A549 (cell line): ENCODE data around the gene AFDN. TPM values are rescaled to one million over a fixed set of nuclear protein-coding genes. Genes with fewer than 3 reads are reported as not detected.

Source experiments
- ATAC-seq, 2 experiments: fragments of 200-7000 bp in 1 of 2; fragments of >200 bp in 1 of 2; cut with Nextera tagmentation in 1 of 2; cut with Tn5 transposase in 1 of 2; 3 replicates each; pipeline versions ENCODE4 v1.8.0 to v1.9.1; 2018 to 2020; ENCODE audit warnings: mild to moderate bottlenecking in 1 of 2, moderate library complexity in 1 of 2
- CTCF ChIA-PET: fragments of 300-600 bp; sonication (Branson Sonifier 250); formaldehyde crosslinking; extraction: SDS; loops from one replicate; lab custom pipeline; 2021; ENCODE audit warnings: antibody characterized with exemption, inconsistent platforms; lab: Yijun Ruan, JAX
- POLR2A ChIA-PET: fragments of 350-600 bp; formaldehyde crosslinking; extraction: SDS; loops from one replicate; lab custom pipeline; 2021; ENCODE audit warnings: antibody characterized with exemption, inconsistent platforms; lab: Yijun Ruan, JAX
- DNase-seq, 2 experiments: peaks; one replicate each; pipeline versions ENCODE4 v3.0.0 to v3.0.0-alpha.2; 2011 to 2016; ENCODE audit warnings: low read depth in 1 of 2, low spot score in 1 of 2
- FAIRE-seq: peaks from 2 replicates; lab custom pipeline; 2011; peaks lifted over from hg19 to GRCh38; lab: Jason Lieb, UNC
- H3K27ac ChIP-seq, 2 experiments: fragments of >200 bp; sonication (Bioruptor Twin); formaldehyde crosslinking; 3 replicates each; pipeline ENCODE4 v1.5.1; 2016 to 2017
- H3K4me1 ChIP-seq: fragments of >200 bp; sonication (Bioruptor Twin); formaldehyde crosslinking; 3 replicates; pipeline ENCODE4 v1.6.1; 2016
- H3K4me2 ChIP-seq: fragments of >200 bp; sonication (Bioruptor Twin); formaldehyde crosslinking; 3 replicates; pipeline ENCODE4 v1.6.1; 2016
- H3K4me3 ChIP-seq: fragments of >200 bp; sonication (Bioruptor Twin); formaldehyde crosslinking; 3 replicates; pipeline ENCODE4 v1.5.1; 2016
- H3K9me3 ChIP-seq: fragments of >200 bp; sonication (Bioruptor Twin); formaldehyde crosslinking; 3 replicates; pipeline ENCODE4 v1.6.1; 2016
- ATOH8 ChIP-seq: fragments of 250-450 bp; sonication (Bioruptor Pico); IDR thresholded peaks from 2 replicates; pipeline ENCODE4 v1.5.0; 2020; ENCODE audit warnings: low read depth, mild to moderate bottlenecking, moderate library complexity
- BHLHE40 ChIP-seq: IDR thresholded peaks from 2 replicates; pipeline ENCODE4 v1.6.1; 2012; ENCODE audit warnings: low read depth, low read length, inconsistent platforms
- CEBPB ChIP-seq, 2 experiments: fragments of >200 bp in 1 of 2; sonication (Bioruptor Twin) in 1 of 2; formaldehyde crosslinking in 1 of 2; IDR thresholded peaks; 2 replicates each; pipeline ENCODE4 v1.6.1; 2012 to 2016
- CHD2 ChIP-seq: fragments of 150-350 bp; IDR thresholded peaks from 2 replicates; pipeline ENCODE4 v1.6.1; 2014; ENCODE audit warnings: low read length; ENCODE audit not compliant: partially characterized antibody
- E2F6 ChIP-seq: IDR thresholded peaks from 2 replicates; pipeline ENCODE4 v1.6.1; 2012; ENCODE audit warnings: low read depth, borderline replicate concordance
- EP300 ChIP-seq, 2 experiments: fragments of >200 bp; sonication (Bioruptor Twin); formaldehyde crosslinking; IDR thresholded peaks; 2 replicates in 1 of 2; 3 replicates in 1 of 2; pipeline ENCODE4 v1.6.1; 2016 to 2017
- FOSB ChIP-seq: fragments of 250-450 bp; sonication (Bioruptor Pico); IDR thresholded peaks from 2 replicates; pipeline ENCODE4 v1.5.0; 2020; ENCODE audit warnings: mild to moderate bottlenecking, moderate library complexity
- FOSL2 ChIP-seq, 2 experiments: fragments of 450-650 bp in 1 of 2; fragments of >200 bp in 1 of 2; sonication (Bioruptor Twin) in 1 of 2; formaldehyde crosslinking; IDR thresholded peaks; 2 replicates each; pipeline versions ENCODE4 v1.5.0 to v1.6.1; 2016 to 2020; ENCODE audit warnings: mild to moderate bottlenecking in 1 of 2, moderate library complexity in 1 of 2
- HDAC2 ChIP-seq: fragments of 200-600 bp; sonication (generic); IDR thresholded peaks from 2 replicates; pipeline ENCODE4 v1.6.1; 2016
- JUN ChIP-seq, 2 experiments: fragments of >200 bp; sonication (Bioruptor Twin); formaldehyde crosslinking; IDR thresholded peaks; 2 replicates in 1 of 2; 3 replicates in 1 of 2; pipeline ENCODE4 v1.6.1; 2016 to 2017
- KDM1A ChIP-seq: fragments of 200-600 bp; sonication (generic); IDR thresholded peaks from 2 replicates; pipeline ENCODE4 v1.6.1; 2016; ENCODE audit warnings: low read depth, mild to moderate bottlenecking
- KDM5A ChIP-seq: fragments of 200-600 bp; sonication (generic); IDR thresholded peaks from 2 replicates; pipeline ENCODE4 v1.6.1; 2016; ENCODE audit warnings: antibody characterized with exemption, mild to moderate bottlenecking
- NPAS2 ChIP-seq: fragments of 250-450 bp; sonication (Bioruptor Pico); IDR thresholded peaks from 2 replicates; pipeline ENCODE4 v1.8.0; 2022; ENCODE audit warnings: mild to moderate bottlenecking, moderate library complexity, borderline replicate concordance
- NR3C1 ChIP-seq: fragments of >200 bp; sonication (Bioruptor Twin); formaldehyde crosslinking; IDR thresholded peaks from 3 replicates; pipeline ENCODE4 v1.6.1; 2017
- RARB ChIP-seq: fragments of 250-450 bp; sonication (Bioruptor Pico); IDR thresholded peaks from 2 replicates; pipeline ENCODE4 v1.8.0; 2021; ENCODE audit warnings: mild to moderate bottlenecking, moderate library complexity
- REST ChIP-seq: fragments of 200-600 bp; sonication (generic); IDR thresholded peaks from 2 replicates; pipeline ENCODE4 v1.6.1; 2016; ENCODE audit warnings: antibody characterized with exemption, mild to moderate bottlenecking, moderate library complexity
- RNF2 ChIP-seq: fragments of 200-600 bp; sonication (generic); IDR thresholded peaks from 2 replicates; pipeline ENCODE4 v1.6.1; 2016; ENCODE audit warnings: low read depth, mild to moderate bottlenecking, antibody characterized with exemption, moderate library complexity, borderline replicate concordance
- TFCP2L1 ChIP-seq: fragments of 250-450 bp; sonication (Bioruptor Pico); IDR thresholded peaks from 2 replicates; pipeline ENCODE4 v1.5.0; 2021; ENCODE audit warnings: mild to moderate bottlenecking
- TP53 ChIP-seq: fragments of 250-450 bp; sonication (Bioruptor Pico); IDR thresholded peaks from 2 replicates; pipeline ENCODE4 v1.5.0; 2021; ENCODE audit warnings: mild to moderate bottlenecking, moderate library complexity
- WGBS: methylation state at CpG from one replicate; pipeline ENCODE4 v1.1.6; 2017; ENCODE audit errors: missing lambda C conversion rate; 5-methylcytosine and 5-hydroxymethylcytosine counted together
- polyA plus RNA-seq, 4 experiments: library from polyadenylated mRNA; depleted of rRNA in 3 of 4; stranded (reverse); fragments of >200 nt; fragmentation: RNase III in 1 of 4; extraction: RNeasy Plus Mini Kit Qiagen cat#74134 plus additional on column Dnase treatment in 1 of 4; gene quantifications; 2 replicates in 3 of 4; 3 replicates in 1 of 4; pipeline ENCODE4 v1.2.3, GENCODE V29; 2011 to 2017

Gene AFDN
- polyA plus RNA-seq, 2 of the 4 experiments (the other 2 are of a cell fraction), result 17.5 to 40.8 TPM

- H3K4me3 ChIP-seq, result no peak overlapping the region
Observed at GRCh38 chr6:167990016-167990945, 163.6 kb downstream of the AFDN start.

GRCh38 chr6:167993169-167993568 is 166.5 kb downstream of the AFDN start:
- DNase-seq, result no peak
- H3K27ac ChIP-seq, result no peak overlapping the region
- no peak for ATAC-seq
- no peaks in the 10 kb centered on the region for H3K9me3 ChIP-seq
- WGBS, result 93% methylated on average over 16 of the region's 16 CpGs
- ChIA-PET POLR2A (no interaction called here), CTCF (interaction anchor here (0.8 to 1.0 kb wide), 2 partner anchors 47 to 140 kb away, joined by 3 to 4 read pairs; no protein-coding TSS in a partner anchor)
- FAIRE-seq, result no peak
- TF ChIP-seq CHD2, result no peak
- TF ChIP-seq E2F6, result no peak
- no peak for TF ChIP-seq FOSB (CRISPR knock-in tag)
- TF ChIP-seq RARB (CRISPR knock-in tag), result no peak
- no peak for TF ChIP-seq CEBPB (IDR thresholded peaks at IDR 0.05)
- no peak for TF ChIP-seq TFCP2L1
- no peak overlapping the region for H3K4me2 ChIP-seq
- H3K4me1 ChIP-seq, result 0 out of 3 replicates have a peak, but pooled peaks cover 7% of the 10 kb centered on the region
- no peak overlapping the region for H3K4me3 ChIP-seq

More at GRCh38 chr6:167990016-167990945, 163.6 kb downstream of the AFDN start:
- no peak for TF ChIP-seq BHLHE40
- TF ChIP-seq KDM1A, result no peak
- no peak for TF ChIP-seq RNF2
- TF ChIP-seq JUN (IDR thresholded peaks at IDR 0.05), result no peak
- TF ChIP-seq FOSL2 (IDR thresholded peaks at IDR 0.05), result no peak
- no peak for TF ChIP-seq FOSL2 (CRISPR knock-in tag; IDR thresholded peaks at IDR 0.05)
- TF ChIP-seq NPAS2 (CRISPR knock-in tag), result no peak
- TF ChIP-seq EP300 (IDR thresholded peaks at IDR 0.05), result no peak
- TF ChIP-seq NR3C1, result no peak
- no peak for TF ChIP-seq KDM5A
- no peak for TF ChIP-seq TP53
- no peak for TF ChIP-seq HDAC2
- TF ChIP-seq ATOH8 (CRISPR knock-in tag), result no peak
- TF ChIP-seq REST, result no peak
- POLR2A ChIA-PET, result no interaction called here
- DNase-seq (no peak), FAIRE-seq (no peak), ATAC-seq (no peak)
- H3K4me2 ChIP-seq, result no peak overlapping the region
- H3K27ac ChIP-seq, result no peak overlapping the region
- WGBS, result 85% methylated on average over 57 of the region's 75 CpGs
- H3K9me3 ChIP-seq, result no peaks in the 10 kb centered on the region
- CTCF ChIA-PET, result interaction anchor here (1.3 kb wide), 1 partner anchor 143 kb away, joined by 5 read pairs; no protein-coding TSS in a partner anchor
- no peaks in the 10 kb centered on the region for H3K4me1 ChIP-seq
